ENCODE results near the gene FKBP14. TPM values are rescaled to one million over a fixed set of nuclear protein-coding genes. Genes with fewer than 3 reads are reported as not detected.

FKBP14 gene
- total RNA-seq, 4 donors from 2014 or later, result 4.0 to 12.9 (median 7.9) TPM

DNA sequence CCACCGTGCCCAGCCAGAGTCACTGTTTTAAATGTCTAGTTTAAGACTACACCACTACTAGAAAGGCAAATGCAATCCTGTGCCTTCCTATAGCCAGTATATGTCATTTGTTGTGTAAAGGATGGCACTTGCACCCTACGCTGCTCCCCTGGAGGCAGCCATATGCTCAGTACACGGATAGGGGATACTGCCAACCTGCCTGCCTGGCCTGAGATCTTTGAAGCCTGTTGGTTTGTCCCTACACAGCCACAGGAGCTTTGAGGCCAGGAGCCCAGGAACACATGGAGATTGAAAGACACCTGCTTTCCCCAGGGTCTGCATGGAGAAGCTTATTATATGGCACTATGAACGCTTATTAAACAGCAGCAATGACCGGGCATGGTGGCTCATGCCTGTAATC is 34.6 kb downstream of the FKBP14 start:
- TF ChIP-seq, protein P1, sequence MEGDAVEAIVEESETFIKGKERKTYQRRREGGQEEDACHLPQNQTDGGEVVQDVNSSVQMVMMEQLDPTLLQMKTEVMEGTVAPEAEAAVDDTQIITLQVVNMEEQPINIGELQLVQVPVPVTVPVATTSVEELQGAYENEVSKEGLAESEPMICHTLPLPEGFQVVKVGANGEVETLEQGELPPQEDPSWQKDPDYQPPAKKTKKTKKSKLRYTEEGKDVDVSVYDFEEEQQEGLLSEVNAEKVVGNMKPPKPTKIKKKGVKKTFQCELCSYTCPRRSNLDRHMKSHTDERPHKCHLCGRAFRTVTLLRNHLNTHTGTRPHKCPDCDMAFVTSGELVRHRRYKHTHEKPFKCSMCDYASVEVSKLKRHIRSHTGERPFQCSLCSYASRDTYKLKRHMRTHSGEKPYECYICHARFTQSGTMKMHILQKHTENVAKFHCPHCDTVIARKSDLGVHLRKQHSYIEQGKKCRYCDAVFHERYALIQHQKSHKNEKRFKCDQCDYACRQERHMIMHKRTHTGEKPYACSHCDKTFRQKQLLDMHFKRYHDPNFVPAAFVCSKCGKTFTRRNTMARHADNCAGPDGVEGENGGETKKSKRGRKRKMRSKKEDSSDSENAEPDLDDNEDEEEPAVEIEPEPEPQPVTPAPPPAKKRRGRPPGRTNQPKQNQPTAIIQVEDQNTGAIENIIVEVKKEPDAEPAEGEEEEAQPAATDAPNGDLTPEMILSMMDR (IDR thresholded peaks at IDR 0.05; ENCODE audit: low read depth), result no peak

DNA sequence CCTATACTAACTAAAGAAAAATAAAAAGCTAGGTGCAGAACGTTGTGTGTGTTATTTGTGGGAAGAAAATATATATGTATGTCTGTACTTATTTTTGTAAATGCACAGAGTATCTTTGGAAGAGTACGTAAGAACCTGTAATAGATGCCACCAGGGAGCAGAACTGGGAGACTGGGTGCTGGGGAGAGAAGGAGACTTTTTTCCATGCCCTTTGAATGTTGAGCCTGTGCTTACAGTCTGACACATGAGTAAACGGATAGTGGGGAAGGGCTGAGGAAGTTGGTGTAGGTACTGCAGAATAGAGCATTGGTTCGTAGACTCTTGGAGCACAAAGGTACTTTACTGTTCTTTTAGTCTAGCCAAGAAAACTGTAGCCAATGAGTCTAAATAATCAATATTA is 35.6 kb downstream of the FKBP14 start:
- TF ChIP-seq, protein P1 (IDR thresholded peaks at IDR 0.05; ENCODE audit: low read depth), result no peak

DNA sequence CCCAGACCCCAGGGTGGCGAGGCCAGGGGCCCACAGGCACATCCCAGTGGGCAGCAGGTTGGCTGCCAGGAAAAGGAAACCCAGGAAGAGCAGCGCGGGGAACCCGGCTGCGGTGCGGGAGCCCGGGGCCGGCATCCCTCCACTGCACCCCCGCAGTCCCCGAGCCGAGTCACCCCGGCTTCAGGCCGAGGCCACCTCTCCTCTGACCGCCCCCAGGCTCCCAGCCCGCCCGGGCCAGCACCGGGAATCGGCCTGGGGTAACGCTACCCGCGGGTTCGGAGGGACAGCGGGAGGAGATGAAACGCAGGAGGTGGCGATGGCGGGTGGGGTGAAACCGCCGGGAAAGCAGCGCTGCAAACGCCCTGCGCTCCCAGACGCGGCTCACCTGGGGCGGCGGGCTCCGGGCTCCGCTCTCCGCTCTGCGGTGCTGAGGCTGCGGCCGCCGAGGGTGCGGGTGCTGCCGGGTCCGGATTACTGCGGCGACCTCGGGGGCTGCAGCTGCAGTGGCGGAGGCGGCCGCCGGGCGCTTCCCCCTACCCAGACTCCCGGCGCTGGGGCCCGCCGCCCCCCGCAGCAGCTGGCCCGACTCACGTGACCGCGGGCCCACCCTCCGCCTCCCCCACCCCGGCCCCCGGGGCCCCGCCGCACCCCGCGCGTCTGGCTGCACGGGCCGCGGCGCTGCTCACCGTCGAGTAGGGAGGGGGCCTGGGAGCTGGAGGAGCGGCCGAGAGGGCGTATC is 37.1 kb downstream of the FKBP14 start, which contains the start of gene SCRN1:
SCRN1 (minus strand) TSS at position 545 of the 739 bp plus-strand sequence. CDS start 20,734 bp downstream, outside the sequence.
- TF ChIP-seq, protein P1 (IDR thresholded peaks at IDR 0.05; ENCODE audit: low read depth), result no peak

DNA sequence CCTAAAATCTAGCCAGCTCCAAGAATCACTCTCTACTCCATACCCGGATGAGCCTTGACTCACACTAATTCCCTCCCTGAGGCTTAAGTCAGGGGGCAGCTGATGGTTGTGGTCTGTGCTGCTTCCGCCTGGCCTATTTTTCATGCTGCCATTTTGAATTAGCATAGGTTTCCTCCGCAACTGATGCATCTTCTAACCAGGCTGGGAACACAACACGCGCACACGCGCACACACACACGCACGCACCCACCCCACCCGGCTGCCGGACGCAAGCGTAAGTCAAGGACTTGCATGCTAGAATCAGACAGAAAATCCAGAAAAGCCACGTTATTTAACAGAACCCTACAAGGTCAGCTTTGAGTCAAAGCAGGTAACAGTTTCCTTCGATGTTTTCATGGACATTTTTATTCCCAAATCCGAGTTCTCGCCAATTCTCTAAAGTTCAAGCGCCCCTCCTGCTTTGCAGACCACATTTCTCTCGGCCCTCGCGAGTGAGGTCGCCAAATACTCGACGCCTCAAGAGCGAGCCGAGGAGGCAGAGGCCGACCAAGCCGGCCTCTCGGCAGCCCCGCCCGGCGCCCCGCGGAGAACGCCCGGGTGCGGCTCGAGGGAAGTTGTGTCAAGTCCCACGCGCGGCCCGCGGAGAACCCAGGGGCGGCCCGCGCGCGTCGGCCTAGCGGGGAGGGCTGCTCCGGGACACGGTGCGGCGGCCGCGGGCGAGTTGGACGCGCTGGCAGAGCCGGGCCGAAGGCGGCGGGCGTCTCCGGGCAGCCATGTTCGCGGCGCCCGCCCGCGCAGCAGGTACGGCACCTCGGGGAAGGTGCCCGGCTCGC is 37.9 kb downstream of the FKBP14 start:
- TF ChIP-seq, protein P1 (IDR thresholded peaks at IDR 0.05; ENCODE audit: low read depth), result no peak

DNA sequence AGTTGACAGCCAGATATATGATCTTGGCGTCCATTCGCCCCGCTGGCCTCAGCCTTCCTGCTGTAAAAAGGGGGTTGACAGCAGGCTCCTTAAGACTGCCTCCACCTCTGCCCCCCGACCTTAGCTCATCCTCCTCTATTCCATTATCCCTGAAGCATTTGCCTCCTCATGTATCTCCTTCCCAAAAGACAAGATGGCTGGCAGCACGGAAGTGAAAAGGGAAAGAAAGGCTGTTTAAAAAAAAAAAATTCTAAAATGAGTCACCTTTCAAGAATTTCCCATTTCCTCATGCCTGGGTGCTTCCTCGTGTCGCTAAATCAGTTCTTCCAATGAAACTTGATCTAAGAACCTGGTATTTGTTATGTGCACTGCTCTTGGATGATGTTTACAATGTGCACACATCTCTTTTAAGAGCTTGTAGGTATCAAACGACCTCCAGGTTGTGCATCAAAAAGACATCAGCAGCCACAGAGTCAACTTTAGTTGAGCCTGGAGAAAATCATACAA is 38.6 kb downstream of the FKBP14 start:
- TF ChIP-seq, protein P1 (IDR thresholded peaks at IDR 0.05; ENCODE audit: low read depth), result no peak

DNA sequence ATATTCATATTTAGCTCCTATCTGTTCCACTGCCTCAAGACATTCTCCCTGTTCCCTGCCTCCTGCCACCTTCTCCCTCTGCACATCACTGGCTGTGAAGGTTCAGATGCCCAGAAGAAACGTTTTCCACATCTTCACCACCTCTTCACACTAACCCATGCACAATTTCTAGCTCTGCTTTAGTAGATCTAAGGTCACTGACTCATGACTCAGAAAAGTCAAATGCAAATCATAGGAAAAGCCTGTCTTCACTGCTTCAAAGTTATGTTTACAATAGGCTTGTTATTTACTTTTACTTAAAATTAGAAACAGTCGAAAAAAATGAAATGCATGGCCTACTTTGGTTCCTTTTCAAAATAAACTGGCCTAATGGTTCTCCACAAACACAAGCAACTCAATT is 39.4 kb downstream of the FKBP14 start:
- TF ChIP-seq, protein P1 (IDR thresholded peaks at IDR 0.05; ENCODE audit: low read depth), result no peak

DNA sequence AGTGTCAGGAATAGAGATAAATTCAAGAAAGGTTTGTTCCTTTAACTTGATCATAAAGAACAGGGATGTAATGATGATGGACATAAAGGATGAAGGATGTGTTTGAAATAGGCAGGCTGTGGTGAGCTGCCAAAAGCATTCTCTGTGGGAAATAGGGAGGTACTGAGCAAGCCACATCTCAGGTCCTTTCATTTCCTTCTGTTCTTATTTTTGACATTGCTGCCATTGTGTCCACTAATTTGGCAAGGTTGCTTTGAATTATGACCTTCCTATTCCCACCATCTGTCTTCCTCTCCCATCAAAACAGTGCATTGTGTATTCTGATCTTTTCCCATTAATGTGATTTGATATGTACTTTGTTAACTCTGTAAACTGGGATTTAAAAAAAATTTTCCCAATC is 46.4 kb downstream of the FKBP14 start:
- TF ChIP-seq, protein P1 (IDR thresholded peaks at IDR 0.05; ENCODE audit: low read depth), result no peak
